Measurements from ENCODE around the gene SLC12A7. TPM values are rescaled to one million over a fixed set of nuclear protein-coding genes. Genes with fewer than 3 reads are reported as not detected.
A peak's percentile ranks its signal among the peaks of the same experiment; 100 is the strongest.

The SLC12A7 gene
- total RNA-seq, 1 donor from 2014 or later, result 24.5 TPM

DNA sequence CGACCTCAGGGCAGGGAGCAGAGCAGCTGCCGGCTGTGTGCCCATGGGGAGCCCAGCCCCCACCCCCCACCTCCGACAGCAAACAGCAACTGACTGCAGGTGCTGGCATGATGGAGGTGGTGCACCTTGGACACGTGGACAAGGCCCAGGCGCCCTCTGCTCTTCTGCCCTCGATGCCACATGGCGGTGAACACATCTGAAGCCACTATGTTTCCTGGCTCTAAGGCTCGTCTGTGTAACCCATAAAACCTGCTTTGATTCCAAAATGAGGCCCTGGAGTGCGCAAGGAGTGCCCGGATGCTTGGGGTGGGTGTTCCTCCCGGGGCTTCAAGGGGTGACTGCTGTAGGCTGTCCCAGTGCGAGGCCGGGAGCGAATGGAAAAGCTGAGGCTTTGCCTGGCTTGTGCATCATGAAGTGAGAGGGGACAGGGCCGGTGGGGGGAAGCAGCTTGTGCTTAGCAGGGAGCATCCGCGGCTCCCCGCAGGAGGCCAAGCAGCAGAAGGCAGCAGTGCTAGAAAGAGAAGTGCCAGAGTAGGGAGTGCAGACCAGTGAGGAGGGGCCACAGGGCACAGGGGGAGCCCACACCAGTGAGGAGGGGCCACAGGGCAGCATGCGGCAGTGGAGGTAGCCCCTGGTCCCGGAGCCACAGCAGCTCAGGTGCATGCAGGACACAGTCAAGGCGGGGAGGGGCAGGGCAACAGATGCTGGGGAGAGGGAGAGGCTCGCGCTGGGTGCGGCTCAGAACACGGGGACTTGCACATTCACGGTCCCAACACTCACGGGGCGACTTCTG, 73.2 kb downstream of the SLC12A7 start:
- Mint-ChIP-seq H3K27me3 (ENCODE audit: unreplicated experiment) (peaks cover 18% of the 10 kb centered on the region), H3K4me1 (ENCODE audit: unreplicated experiment) (no peaks in the 10 kb centered on the region), H3K36me3 (ENCODE audit: low read depth, unreplicated experiment) (peaks cover 18% of the 10 kb centered on the region), H3K27ac (ENCODE audit: unreplicated experiment) (no peak overlapping the region), H3K9me3 (ENCODE audit: unreplicated experiment) (peaks cover 15% of the 10 kb centered on the region), H3K4me3 (ENCODE audit: unreplicated experiment) (no peak overlapping the region)
- TF ChIP-seq, protein P1, sequence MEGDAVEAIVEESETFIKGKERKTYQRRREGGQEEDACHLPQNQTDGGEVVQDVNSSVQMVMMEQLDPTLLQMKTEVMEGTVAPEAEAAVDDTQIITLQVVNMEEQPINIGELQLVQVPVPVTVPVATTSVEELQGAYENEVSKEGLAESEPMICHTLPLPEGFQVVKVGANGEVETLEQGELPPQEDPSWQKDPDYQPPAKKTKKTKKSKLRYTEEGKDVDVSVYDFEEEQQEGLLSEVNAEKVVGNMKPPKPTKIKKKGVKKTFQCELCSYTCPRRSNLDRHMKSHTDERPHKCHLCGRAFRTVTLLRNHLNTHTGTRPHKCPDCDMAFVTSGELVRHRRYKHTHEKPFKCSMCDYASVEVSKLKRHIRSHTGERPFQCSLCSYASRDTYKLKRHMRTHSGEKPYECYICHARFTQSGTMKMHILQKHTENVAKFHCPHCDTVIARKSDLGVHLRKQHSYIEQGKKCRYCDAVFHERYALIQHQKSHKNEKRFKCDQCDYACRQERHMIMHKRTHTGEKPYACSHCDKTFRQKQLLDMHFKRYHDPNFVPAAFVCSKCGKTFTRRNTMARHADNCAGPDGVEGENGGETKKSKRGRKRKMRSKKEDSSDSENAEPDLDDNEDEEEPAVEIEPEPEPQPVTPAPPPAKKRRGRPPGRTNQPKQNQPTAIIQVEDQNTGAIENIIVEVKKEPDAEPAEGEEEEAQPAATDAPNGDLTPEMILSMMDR (IDR thresholded peaks at IDR 0.05; ENCODE audit: unreplicated experiment), result no peak
- DNase-seq (ENCODE audit: low spot score), result no peak

DNA sequence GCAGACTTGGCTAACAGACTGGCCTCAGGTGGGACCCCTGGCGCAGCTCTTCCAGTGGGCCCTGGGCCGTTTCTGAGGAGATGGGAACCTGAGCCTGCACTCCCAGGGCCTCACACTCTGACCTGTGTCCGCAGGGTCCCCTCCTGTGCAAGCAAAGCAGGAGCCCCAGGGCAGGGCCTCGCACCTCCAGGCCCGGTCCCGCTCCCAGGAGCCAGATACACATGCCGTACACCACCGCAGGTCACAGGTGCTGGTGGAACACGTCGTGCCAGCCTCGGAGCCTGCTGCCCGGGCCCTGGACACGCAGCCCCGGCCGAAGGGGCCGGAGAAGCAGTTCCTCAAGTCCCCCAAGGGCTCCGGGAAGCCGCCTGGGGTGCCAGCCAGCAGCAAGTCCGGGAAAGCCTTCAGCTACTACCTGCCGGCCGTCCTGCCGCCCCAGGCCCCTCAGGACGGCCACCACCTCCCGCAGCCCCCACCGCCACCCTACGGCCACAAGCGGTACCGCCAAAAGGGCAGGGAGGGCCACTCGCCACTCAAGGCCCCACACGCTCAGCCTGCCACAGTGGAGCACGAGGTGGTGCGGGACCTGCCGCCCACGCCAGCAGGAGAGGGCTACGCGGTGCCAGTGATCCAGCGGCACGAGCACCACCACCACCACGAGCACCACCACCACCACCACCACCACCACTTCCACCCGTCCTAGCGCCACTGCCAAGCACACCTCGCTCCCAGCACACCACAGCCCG, 74.0 kb downstream of the SLC12A7 start:
- TF ChIP-seq, protein P1 (IDR thresholded peaks at IDR 0.05; ENCODE audit: unreplicated experiment), result no peak
- Mint-ChIP-seq H3K36me3 (ENCODE audit: low read depth, unreplicated experiment) (peaks cover 13% of the 10 kb centered on the region), H3K27me3 (ENCODE audit: unreplicated experiment) (peaks cover 18% of the 10 kb centered on the region), H3K9me3 (ENCODE audit: unreplicated experiment) (peaks cover 7% of the 10 kb centered on the region), H3K4me1 (ENCODE audit: unreplicated experiment) (no peaks in the 10 kb centered on the region), H3K27ac (ENCODE audit: unreplicated experiment) (no peak overlapping the region), H3K4me3 (ENCODE audit: unreplicated experiment) (no peak overlapping the region)
- DNase-seq (ENCODE audit: low spot score), result no peak

DNA sequence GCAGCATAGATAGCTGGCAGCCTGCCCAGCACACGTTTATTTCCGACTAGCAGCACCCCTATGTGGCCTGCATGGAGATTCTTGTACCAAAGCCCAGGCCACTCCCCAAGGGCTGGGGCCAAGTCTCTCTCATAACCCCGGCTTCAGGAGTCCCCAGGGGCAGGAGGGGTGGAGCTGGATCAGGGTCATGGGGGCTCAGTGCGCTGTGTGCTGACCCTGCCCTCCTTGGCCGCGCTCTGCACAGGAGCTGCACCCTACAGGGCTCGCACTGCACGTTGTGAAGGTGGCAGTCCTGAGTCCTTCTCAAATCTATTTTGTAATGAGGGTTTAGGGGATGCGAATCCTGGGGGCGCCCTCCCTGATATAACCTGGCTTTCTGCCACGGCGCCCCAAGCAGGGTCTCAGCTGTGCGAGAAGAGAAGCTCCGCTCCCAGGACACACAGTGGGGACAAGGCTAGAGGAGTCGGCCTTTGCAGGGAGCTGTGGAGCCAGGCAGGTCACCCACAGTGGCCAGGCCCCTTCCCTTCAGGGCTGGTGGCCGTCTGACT, 74.7 kb downstream of the SLC12A7 start:
- H3K27me3 Mint-ChIP-seq (ENCODE audit: unreplicated experiment), result peaks cover 14% of the 10 kb centered on the region
- H3K27ac Mint-ChIP-seq (ENCODE audit: unreplicated experiment), result no peak overlapping the region
- TF ChIP-seq, protein P1 (IDR thresholded peaks at IDR 0.05; ENCODE audit: unreplicated experiment), result no peak
- DNase-seq (ENCODE audit: low spot score), result no peak
- H3K9me3 Mint-ChIP-seq (ENCODE audit: unreplicated experiment), result peaks cover 5% of the 10 kb centered on the region
- no peak overlapping the region for H3K4me3 Mint-ChIP-seq (ENCODE audit: unreplicated experiment)
- H3K4me1 Mint-ChIP-seq (ENCODE audit: unreplicated experiment), result no peaks in the 10 kb centered on the region
- H3K36me3 Mint-ChIP-seq (ENCODE audit: low read depth, unreplicated experiment), result peaks cover 6% of the 10 kb centered on the region

DNA sequence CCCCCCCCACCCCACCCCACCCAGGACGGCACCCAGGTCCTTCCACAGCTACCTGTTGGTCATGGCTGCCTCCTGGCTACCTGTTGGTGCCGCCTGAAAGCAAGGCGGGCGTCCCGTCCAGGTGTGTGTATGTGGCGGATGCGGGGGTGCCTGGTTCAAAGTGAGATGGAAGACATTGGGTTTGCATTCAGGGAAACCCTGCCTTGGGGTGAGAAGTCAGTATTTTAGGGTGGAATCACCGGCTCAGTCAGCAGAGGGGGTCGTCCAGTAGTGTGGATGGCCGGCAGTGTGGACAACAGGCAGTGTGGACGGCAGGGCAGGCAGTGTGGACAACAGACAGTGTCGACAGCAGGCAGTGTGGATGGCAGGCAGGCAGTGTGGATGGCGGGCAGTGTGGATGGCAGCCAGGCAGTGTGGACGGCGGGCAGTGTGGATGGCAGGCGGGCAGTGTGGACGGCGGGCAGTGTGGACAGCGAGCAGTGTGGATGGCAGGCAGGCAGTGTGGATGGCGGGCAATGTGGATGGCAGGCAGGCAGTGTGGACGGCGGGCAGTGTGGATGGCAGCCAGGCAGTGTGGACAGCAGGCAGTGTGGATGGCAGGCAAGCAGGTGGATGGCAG, 75.2 kb downstream of the SLC12A7 start:
- TF ChIP-seq, protein P1 (IDR thresholded peaks at IDR 0.05; ENCODE audit: unreplicated experiment), result no peak
- DNase-seq (ENCODE audit: low spot score), result no peak
- peaks cover 3% of the 10 kb centered on the region for H3K9me3 Mint-ChIP-seq (ENCODE audit: unreplicated experiment)
- H3K4me1 Mint-ChIP-seq (ENCODE audit: unreplicated experiment), result no peaks in the 10 kb centered on the region
- H3K27me3 Mint-ChIP-seq (ENCODE audit: unreplicated experiment), result peaks cover 9% of the 10 kb centered on the region
- peak overlapping the region; percentile 19 for H3K4me3 Mint-ChIP-seq (ENCODE audit: unreplicated experiment)
- peaks cover 4% of the 10 kb centered on the region for H3K36me3 Mint-ChIP-seq (ENCODE audit: low read depth, unreplicated experiment)
- no peak overlapping the region for H3K27ac Mint-ChIP-seq (ENCODE audit: unreplicated experiment)
